ENCODE results near the gene PLXNA4.
"Not testable (repeated sequence)": the region's sequence is repeated elsewhere in the genome, so short reads cannot be mapped to it uniquely, and the experiment has no call there.

Gene PLXNA4

GRCh38 chr7:132390705-132391104, 185.6 kb downstream of the PLXNA4 start:
- no peak for DNase-seq (ENCODE audit: low spot score)

GRCh38 chr7:132390049-132390448, 186.2 kb downstream of the PLXNA4 start:
- DNase-seq (ENCODE audit: low spot score), result not testable (repeated sequence)

GRCh38 chr7:132388688-132389087, 187.6 kb downstream of the PLXNA4 start:
- DNase-seq (ENCODE audit: low spot score), result no peak

- no peak for DNase-seq (ENCODE audit: low spot score)
Measured at GRCh38 chr7:132387596-132387995, 188.7 kb downstream of the PLXNA4 start.

GRCh38 chr7:132386201-132386681, 190.0 kb downstream of the PLXNA4 start:
- no peak for DNase-seq (ENCODE audit: low spot score)

- DNase-seq (ENCODE audit: low spot score), result no peak
Measured at GRCh38 chr7:132383962-132384361, 192.3 kb downstream of the PLXNA4 start.

- no peak for DNase-seq (ENCODE audit: low spot score)
Measured at GRCh38 chr7:132381742-132382472, 194.4 kb downstream of the PLXNA4 start.

GRCh38 chr7:132380059-132380458, 196.2 kb downstream of the PLXNA4 start:
- no peak for DNase-seq (ENCODE audit: low spot score)

- DNase-seq (ENCODE audit: low spot score), result no peak
Measured at GRCh38 chr7:132379292-132379691, 197.0 kb downstream of the PLXNA4 start.

GRCh38 chr7:132377703-132378584, 198.3 kb downstream of the PLXNA4 start:
- no peak for DNase-seq (ENCODE audit: low spot score)

- DNase-seq (ENCODE audit: low spot score), result no peak
Measured at GRCh38 chr7:132377015-132377414, 199.3 kb downstream of the PLXNA4 start.

- DNase-seq (ENCODE audit: low spot score), result no peak
Measured at GRCh38 chr7:132376361-132377013, 199.8 kb downstream of the PLXNA4 start.

- no peak for DNase-seq (ENCODE audit: low spot score)
Measured at GRCh38 chr7:132373879-132374278, 202.4 kb downstream of the PLXNA4 start.

- no peak for DNase-seq (ENCODE audit: low spot score)
Measured at GRCh38 chr7:132373041-132373440, 203.2 kb downstream of the PLXNA4 start.

- DNase-seq (ENCODE audit: low spot score), result no peak
Measured at GRCh38 chr7:132371948-132372347, 204.3 kb downstream of the PLXNA4 start.

- no peak for DNase-seq (ENCODE audit: low spot score)
Measured at GRCh38 chr7:132368246-132368900, 207.9 kb downstream of the PLXNA4 start.

GRCh38 chr7:132367795-132368194, 208.5 kb downstream of the PLXNA4 start:
- no peak for DNase-seq (ENCODE audit: low spot score)

GRCh38 chr7:132367004-132367403, 209.3 kb downstream of the PLXNA4 start:
- DNase-seq (ENCODE audit: low spot score), result no peak

- no peak for DNase-seq (ENCODE audit: low spot score)
Measured at GRCh38 chr7:132364226-132364625, 212.0 kb downstream of the PLXNA4 start.

- no peak for DNase-seq (ENCODE audit: low spot score)
Measured at GRCh38 chr7:132362059-132362458, 214.2 kb downstream of the PLXNA4 start.

GRCh38 chr7:132361146-132361545, 215.1 kb downstream of the PLXNA4 start:
- no peak for DNase-seq (ENCODE audit: low spot score)

- no peak for DNase-seq (ENCODE audit: low spot score)
Measured at GRCh38 chr7:132359743-132360142, 216.5 kb downstream of the PLXNA4 start.
